ENCODE results near the gene OR5K2. TPM values are rescaled to one million over a fixed set of nuclear protein-coding genes. Genes with fewer than 3 reads are reported as not detected.

Gene OR5K2
- total RNA-seq, 1 donor from 2014 or later = not detected

GRCh38 chr3:98536456-98537017, 39.1 kb downstream of the OR5K2 start:
- no peak overlapping the region for H3K4me3 Mint-ChIP-seq (ENCODE audit: unreplicated experiment)
- H3K27ac Mint-ChIP-seq (ENCODE audit: unreplicated experiment) = no peak overlapping the region
- no peak for DNase-seq (ENCODE audit: extremely low spot score, unreplicated experiment)
- H3K9me3 Mint-ChIP-seq (ENCODE audit: unreplicated experiment) = no peaks in the 10 kb centered on the region
- no peak for TF ChIP-seq CTCF (IDR thresholded peaks at IDR 0.05)
- peaks cover 49% of the 10 kb centered on the region for H3K27me3 Mint-ChIP-seq (ENCODE audit: unreplicated experiment)
- no peaks in the 10 kb centered on the region for H3K4me1 Mint-ChIP-seq (ENCODE audit: unreplicated experiment)
- H3K36me3 Mint-ChIP-seq (ENCODE audit: unreplicated experiment) = no peaks in the 10 kb centered on the region

- H3K27me3 Mint-ChIP-seq (ENCODE audit: unreplicated experiment) = peaks cover 51% of the 10 kb centered on the region
- DNase-seq (ENCODE audit: extremely low spot score, unreplicated experiment) = no peak
- H3K36me3 Mint-ChIP-seq (ENCODE audit: unreplicated experiment) = no peaks in the 10 kb centered on the region
- no peak for TF ChIP-seq CTCF (IDR thresholded peaks at IDR 0.05)
- H3K27ac Mint-ChIP-seq (ENCODE audit: unreplicated experiment) = no peak overlapping the region
- H3K4me3 Mint-ChIP-seq (ENCODE audit: unreplicated experiment) = no peak overlapping the region
- no peaks in the 10 kb centered on the region for H3K9me3 Mint-ChIP-seq (ENCODE audit: unreplicated experiment)
- H3K4me1 Mint-ChIP-seq (ENCODE audit: unreplicated experiment) = no peaks in the 10 kb centered on the region
Measured at GRCh38 chr3:98540346-98540745, 42.9 kb downstream of the OR5K2 start.

GRCh38 chr3:98541695-98542094, 44.2 kb downstream of the OR5K2 start:
- peaks cover 51% of the 10 kb centered on the region for H3K27me3 Mint-ChIP-seq (ENCODE audit: unreplicated experiment)
- TF ChIP-seq CTCF (IDR thresholded peaks at IDR 0.05) = no peak
- no peaks in the 10 kb centered on the region for H3K4me1 Mint-ChIP-seq (ENCODE audit: unreplicated experiment)
- H3K4me3 Mint-ChIP-seq (ENCODE audit: unreplicated experiment) = no peak overlapping the region
- H3K9me3 Mint-ChIP-seq (ENCODE audit: unreplicated experiment) = no peaks in the 10 kb centered on the region
- no peak for DNase-seq (ENCODE audit: extremely low spot score, unreplicated experiment)
- no peaks in the 10 kb centered on the region for H3K36me3 Mint-ChIP-seq (ENCODE audit: unreplicated experiment)
- H3K27ac Mint-ChIP-seq (ENCODE audit: unreplicated experiment) = no peak overlapping the region

GRCh38 chr3:98542623-98543022, 45.1 kb downstream of the OR5K2 start:
- H3K4me1 Mint-ChIP-seq (ENCODE audit: unreplicated experiment) = no peaks in the 10 kb centered on the region
- TF ChIP-seq CTCF (IDR thresholded peaks at IDR 0.05) = no peak
- H3K27me3 Mint-ChIP-seq (ENCODE audit: unreplicated experiment) = peaks cover 46% of the 10 kb centered on the region
- no peak overlapping the region for H3K4me3 Mint-ChIP-seq (ENCODE audit: unreplicated experiment)
- no peak overlapping the region for H3K27ac Mint-ChIP-seq (ENCODE audit: unreplicated experiment)
- H3K9me3 Mint-ChIP-seq (ENCODE audit: unreplicated experiment) = no peaks in the 10 kb centered on the region
- H3K36me3 Mint-ChIP-seq (ENCODE audit: unreplicated experiment) = no peaks in the 10 kb centered on the region
- DNase-seq (ENCODE audit: extremely low spot score, unreplicated experiment) = no peak

GRCh38 chr3:98545940-98546339, 48.5 kb downstream of the OR5K2 start:
- H3K27me3 Mint-ChIP-seq (ENCODE audit: unreplicated experiment) = peaks cover 69% of the 10 kb centered on the region
- no peak overlapping the region for H3K27ac Mint-ChIP-seq (ENCODE audit: unreplicated experiment)
- no peaks in the 10 kb centered on the region for H3K36me3 Mint-ChIP-seq (ENCODE audit: unreplicated experiment)
- H3K4me3 Mint-ChIP-seq (ENCODE audit: unreplicated experiment) = no peak overlapping the region
- TF ChIP-seq CTCF (IDR thresholded peaks at IDR 0.05) = no peak
- no peaks in the 10 kb centered on the region for H3K4me1 Mint-ChIP-seq (ENCODE audit: unreplicated experiment)
- no peak for DNase-seq (ENCODE audit: extremely low spot score, unreplicated experiment)
- H3K9me3 Mint-ChIP-seq (ENCODE audit: unreplicated experiment) = no peaks in the 10 kb centered on the region

Other genes with a start within 250 kb of the OR5K2 start
- gene OR5H6, start 233.4 kb upstream of the OR5K2 start, total RNA-seq = not detected in 2 replicates
- gene OR5H2, start 215.2 kb upstream of the OR5K2 start, total RNA-seq = not detected in 2 replicates
- gene OR5K4, start 143.8 kb upstream of the OR5K2 start, total RNA-seq = not detected in 2 replicates
- gene OR5K3, start 107.0 kb upstream of the OR5K2 start, total RNA-seq = not detected in 2 replicates
- gene OR5K1, start 34.5 kb upstream of the OR5K2 start, total RNA-seq = not detected in 2 replicates
- 85.3 and 93.2 TPM in 2 replicates for gene CLDND1, start 25.2 kb downstream of the OR5K2 start, total RNA-seq
- not detected in 2 replicates for gene GPR15, start 34.3 kb downstream of the OR5K2 start, total RNA-seq
- 17.4 and 19.3 TPM in 2 replicates for gene CPOX, start 95.9 kb downstream of the OR5K2 start, total RNA-seq

All from osteocyte (in vitro differentiated cells).